ENCODE results near the gene HS6ST1.

DNA sequence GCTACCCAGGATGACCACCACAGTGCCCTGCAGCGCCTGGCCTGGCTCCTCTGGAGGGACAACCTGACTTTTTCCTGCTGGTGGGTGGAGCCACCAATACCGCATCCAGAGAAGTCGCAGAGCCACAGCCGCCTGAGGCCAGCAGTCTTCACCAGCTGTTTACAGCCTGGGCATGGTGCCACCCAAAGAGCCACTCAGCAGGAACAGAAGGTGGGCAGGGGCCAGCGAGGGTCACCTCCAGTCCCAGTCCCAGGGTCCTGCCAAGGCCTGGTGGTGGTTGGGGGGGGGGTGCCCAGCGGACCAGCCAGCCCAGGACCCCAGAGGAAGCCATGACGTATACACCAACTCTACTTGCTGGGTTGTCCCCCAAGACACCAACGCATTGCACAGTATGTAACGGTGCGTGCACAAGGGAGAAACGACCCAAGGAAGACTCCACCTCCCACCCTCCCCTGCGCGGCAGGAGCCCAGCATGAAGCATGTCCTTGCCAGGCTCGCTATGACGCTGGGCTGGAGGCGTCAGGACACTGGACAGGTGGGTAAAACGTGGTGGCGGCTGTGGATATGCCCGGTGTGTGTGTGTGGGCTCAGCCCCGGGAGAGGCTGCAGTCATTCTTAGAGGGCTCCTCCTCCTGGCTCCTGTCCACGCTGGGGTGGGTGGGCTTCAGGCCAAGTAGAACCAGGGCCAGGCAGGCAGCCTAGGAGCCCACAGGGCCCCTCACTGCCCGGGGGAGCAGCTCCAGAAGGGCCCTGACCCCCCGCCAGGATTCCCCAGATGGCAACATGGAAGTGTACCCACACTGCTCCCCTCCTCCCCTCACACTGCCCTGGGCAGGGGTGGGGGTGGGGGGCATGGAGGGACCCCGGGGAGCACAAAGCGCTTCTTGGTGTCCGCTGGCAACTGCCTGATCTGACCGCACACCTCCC, 49.3 kb downstream of the HS6ST1 start:
- TF ChIP-seq, protein P1, sequence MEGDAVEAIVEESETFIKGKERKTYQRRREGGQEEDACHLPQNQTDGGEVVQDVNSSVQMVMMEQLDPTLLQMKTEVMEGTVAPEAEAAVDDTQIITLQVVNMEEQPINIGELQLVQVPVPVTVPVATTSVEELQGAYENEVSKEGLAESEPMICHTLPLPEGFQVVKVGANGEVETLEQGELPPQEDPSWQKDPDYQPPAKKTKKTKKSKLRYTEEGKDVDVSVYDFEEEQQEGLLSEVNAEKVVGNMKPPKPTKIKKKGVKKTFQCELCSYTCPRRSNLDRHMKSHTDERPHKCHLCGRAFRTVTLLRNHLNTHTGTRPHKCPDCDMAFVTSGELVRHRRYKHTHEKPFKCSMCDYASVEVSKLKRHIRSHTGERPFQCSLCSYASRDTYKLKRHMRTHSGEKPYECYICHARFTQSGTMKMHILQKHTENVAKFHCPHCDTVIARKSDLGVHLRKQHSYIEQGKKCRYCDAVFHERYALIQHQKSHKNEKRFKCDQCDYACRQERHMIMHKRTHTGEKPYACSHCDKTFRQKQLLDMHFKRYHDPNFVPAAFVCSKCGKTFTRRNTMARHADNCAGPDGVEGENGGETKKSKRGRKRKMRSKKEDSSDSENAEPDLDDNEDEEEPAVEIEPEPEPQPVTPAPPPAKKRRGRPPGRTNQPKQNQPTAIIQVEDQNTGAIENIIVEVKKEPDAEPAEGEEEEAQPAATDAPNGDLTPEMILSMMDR (conservative IDR thresholded peaks at IDR 0.05; ENCODE audit: low read depth, low read length), result no peak
- no peak for TF ChIP-seq EZH2 (IDR thresholded peaks at IDR 0.05; ENCODE audit: borderline replicate concordance, low read depth, low read length, poor library complexity, severe bottlenecking)

All from A673 (cell line).